Cardiac muscle cell (in vitro differentiated cells and primary cell): ENCODE data around the gene RNF151. TPM values are rescaled to one million over a fixed set of nuclear protein-coding genes. Genes with fewer than 3 reads are reported as not detected.

Experiments
- DNase-seq, 2 donors: peaks; one replicate each; pipeline versions ENCODE4 v3.0.0 to v3.0.0-alpha.2; 2010 to 2017; ENCODE audit warnings: low read depth in 1 of 2, low spot score in 1 of 2
- H3K27ac ChIP-seq: fragments of 200-600 bp; sonication (generic); 2 replicates; pipeline ENCODE4 v1.5.1; 2016
- H3K27me3 ChIP-seq: fragments of 200-600 bp; sonication (generic); 2 replicates; pipeline ENCODE4 v1.6.0; 2016; ENCODE audit warnings: control low read depth
- H3K36me3 ChIP-seq: fragments of 200-600 bp; sonication (generic); 2 replicates; pipeline ENCODE4 v1.5.1; 2016; ENCODE audit warnings: control low read depth
- H3K4me1 ChIP-seq: fragments of 200-600 bp; sonication (generic); 2 replicates; pipeline ENCODE4 v1.8.1; 2017; ENCODE audit warnings: low read depth, mild to moderate bottlenecking, mixed run types
- H3K4me3 ChIP-seq: fragments of 200-600 bp; sonication (generic); 2 replicates; pipeline ENCODE4 v1.5.1; 2016; ENCODE audit warnings: mild to moderate bottlenecking
- H3K9me3 ChIP-seq: fragments of 200-600 bp; sonication (generic); 2 replicates; pipeline ENCODE4 v1.5.1; 2017; ENCODE audit warnings: low read depth, mild to moderate bottlenecking, control low read depth
- polyA plus RNA-seq: library from polyadenylated mRNA; unstranded; fragments of >200 nt; fragmentation: Nextera tagmentation; extraction: Ambion mirVana; gene quantifications from 2 replicates; pipeline ENCODE4 v1.2.1, GENCODE V29; 2016
- total RNA-seq: library from RNA; depleted of rRNA; stranded (reverse); fragments of >200 nt; gene quantifications from 2 replicates; pipeline ENCODE4 v1.2.3, GENCODE V29; 2016
- TF ChIP-seq, protein P1 (sequence below): IDR thresholded peaks from 2 replicates; pipeline ENCODE4 v1.5.1; 2012; ENCODE audit warnings: low read depth, mild to moderate bottlenecking, low read length

RNF151 gene
- total and polyA plus RNA-seq, 2 experiments from 2014 or later: 0.21 to 0.38 TPM

DNA sequence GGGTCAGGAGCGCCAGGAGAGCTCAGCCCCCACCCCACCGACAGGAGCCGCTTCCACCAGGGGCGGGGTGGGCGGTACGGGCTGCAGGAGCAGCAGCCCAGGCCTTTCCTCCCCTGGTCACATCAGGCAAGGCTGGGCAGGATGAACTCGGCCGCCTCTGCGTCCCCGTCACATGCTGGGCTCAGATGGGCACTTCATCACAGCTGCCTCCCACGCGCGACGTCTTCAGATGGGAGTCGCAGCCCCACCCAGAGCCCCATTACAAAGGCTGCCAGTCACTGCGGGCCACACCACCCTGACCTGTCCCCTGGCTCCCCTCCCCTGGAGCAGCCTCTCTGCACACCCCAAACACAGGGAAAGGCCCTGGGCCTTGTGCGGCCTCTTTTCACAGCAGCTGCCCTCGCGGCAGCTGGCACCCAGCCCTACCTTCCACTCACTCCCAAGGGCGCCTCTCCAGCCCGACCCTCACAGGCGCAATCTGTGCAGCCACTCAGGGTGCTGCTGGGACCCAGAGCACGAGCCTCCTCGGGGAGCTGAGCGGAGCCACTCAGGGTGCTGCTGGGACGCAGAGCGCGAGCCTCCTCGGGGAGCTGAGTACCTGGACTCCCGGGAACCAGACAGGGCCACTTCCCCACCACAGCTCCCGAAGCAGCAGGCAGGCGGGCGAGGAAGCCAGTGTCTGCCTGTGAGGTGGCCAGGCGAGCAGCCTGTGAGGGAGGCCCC is 38.3 kb downstream of the RNF151 start:
- peaks cover 18% of the 10 kb centered on the region for H3K4me1 ChIP-seq
- TF ChIP-seq, protein P1, sequence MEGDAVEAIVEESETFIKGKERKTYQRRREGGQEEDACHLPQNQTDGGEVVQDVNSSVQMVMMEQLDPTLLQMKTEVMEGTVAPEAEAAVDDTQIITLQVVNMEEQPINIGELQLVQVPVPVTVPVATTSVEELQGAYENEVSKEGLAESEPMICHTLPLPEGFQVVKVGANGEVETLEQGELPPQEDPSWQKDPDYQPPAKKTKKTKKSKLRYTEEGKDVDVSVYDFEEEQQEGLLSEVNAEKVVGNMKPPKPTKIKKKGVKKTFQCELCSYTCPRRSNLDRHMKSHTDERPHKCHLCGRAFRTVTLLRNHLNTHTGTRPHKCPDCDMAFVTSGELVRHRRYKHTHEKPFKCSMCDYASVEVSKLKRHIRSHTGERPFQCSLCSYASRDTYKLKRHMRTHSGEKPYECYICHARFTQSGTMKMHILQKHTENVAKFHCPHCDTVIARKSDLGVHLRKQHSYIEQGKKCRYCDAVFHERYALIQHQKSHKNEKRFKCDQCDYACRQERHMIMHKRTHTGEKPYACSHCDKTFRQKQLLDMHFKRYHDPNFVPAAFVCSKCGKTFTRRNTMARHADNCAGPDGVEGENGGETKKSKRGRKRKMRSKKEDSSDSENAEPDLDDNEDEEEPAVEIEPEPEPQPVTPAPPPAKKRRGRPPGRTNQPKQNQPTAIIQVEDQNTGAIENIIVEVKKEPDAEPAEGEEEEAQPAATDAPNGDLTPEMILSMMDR: no peak
- no peak for DNase-seq
- H3K36me3 ChIP-seq: peaks cover 23% of the 10 kb centered on the region
- H3K27me3 ChIP-seq: no peaks in the 10 kb centered on the region
- no peaks in the 10 kb centered on the region for H3K9me3 ChIP-seq
- peak overlapping the region; percentile 10 for H3K27ac ChIP-seq
- H3K4me3 ChIP-seq: no peak overlapping the region

DNA sequence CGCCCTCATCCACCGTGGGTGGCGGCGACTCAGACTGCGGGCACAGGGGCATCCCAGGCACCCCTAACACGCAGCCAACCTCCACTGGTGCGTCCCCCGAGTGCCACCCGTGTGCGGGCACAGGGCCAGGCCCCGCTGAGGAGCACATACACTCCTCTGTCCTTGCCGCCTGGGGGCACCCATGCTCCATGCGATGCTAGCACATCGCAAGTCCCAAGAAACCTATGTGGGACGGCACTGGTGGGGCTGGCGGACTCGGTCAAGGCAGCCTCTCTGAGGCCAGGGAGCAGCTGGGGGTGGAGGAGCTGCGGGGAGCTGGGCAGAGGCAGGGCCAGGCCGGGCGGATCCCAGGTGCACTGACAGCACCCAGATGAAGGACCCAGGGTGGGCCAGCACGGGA is 39.0 kb downstream of the RNF151 start:
- Histone ChIP-seq H3K4me3 (no peak overlapping the region), H3K36me3 (peaks cover 19% of the 10 kb centered on the region), H3K27ac (no peak overlapping the region), H3K4me1 (peaks cover 23% of the 10 kb centered on the region), H3K9me3 (no peaks in the 10 kb centered on the region), H3K27me3 (no peaks in the 10 kb centered on the region)
- TF ChIP-seq, protein P1: no peak
- no peak for DNase-seq

DNA sequence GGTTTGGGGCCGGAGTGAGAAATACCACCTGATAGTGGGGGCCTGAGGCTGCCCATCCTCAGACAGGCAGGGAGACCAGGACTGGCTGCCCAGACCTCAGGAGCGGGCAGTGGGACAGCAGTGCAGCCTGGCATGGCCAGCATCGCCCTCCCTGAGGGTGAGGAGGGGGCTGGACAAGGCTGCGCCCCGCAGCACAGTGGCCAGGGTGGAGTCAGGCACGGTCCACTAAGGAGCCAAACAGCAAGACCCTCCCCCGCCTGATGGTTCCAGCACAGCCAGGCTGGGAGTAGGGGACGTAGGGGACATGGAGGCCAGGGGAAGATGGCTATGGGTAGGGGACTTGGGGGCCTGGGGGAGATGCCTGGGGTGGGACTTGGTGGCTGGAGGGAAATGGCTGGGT is 39.7 kb downstream of the RNF151 start:
- H3K27ac ChIP-seq: no peak overlapping the region
- H3K36me3 ChIP-seq: peaks cover 12% of the 10 kb centered on the region
- H3K9me3 ChIP-seq: no peaks in the 10 kb centered on the region
- no peak for DNase-seq
- H3K4me1 ChIP-seq: peaks cover 23% of the 10 kb centered on the region
- no peak overlapping the region for H3K4me3 ChIP-seq
- TF ChIP-seq, protein P1: no peak
- H3K27me3 ChIP-seq: no peaks in the 10 kb centered on the region

DNA sequence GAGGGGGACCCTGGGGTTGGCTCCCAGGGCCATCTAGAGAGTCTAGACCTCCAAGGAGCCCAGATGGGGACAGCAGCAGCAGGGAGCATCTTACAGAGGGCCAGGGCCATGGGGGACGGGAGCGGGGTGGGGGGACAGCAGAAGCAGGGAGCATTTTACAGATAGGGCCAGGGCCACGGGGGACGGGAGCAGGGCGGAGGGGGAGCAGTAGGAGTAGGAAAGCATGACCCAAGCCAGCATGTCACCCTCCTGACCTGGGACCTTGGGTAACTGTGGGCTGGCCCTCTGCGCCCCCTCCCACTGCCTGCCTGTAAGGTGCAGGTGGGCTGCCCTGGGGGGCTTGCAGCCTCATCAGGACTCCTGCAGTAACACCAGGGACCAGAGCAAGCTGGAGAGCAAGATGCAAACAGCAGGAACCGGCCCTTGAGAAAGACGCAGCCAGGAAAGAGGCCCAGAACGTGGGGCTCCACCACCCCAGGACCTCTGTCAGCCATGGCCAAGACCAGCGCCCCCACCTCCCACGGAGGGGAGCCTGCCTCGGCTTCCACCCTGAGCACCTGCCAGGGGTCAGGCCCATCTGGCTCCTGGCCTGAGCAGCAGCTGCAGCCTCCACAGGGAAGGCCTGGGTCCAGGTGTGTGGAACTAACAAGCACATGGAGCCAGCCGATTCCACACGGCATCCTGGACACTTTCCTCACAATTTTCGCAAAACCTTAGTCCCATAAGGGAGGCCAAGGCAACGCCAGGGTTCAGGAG is 40.6 kb downstream of the RNF151 start:
- no peak for DNase-seq
- peaks cover 23% of the 10 kb centered on the region for H3K4me1 ChIP-seq
- no peak overlapping the region for H3K4me3 ChIP-seq
- TF ChIP-seq, protein P1: no peak
- H3K9me3 ChIP-seq: no peaks in the 10 kb centered on the region
- no peak overlapping the region for H3K27ac ChIP-seq
- peaks cover 3% of the 10 kb centered on the region for H3K36me3 ChIP-seq
- no peaks in the 10 kb centered on the region for H3K27me3 ChIP-seq

DNA sequence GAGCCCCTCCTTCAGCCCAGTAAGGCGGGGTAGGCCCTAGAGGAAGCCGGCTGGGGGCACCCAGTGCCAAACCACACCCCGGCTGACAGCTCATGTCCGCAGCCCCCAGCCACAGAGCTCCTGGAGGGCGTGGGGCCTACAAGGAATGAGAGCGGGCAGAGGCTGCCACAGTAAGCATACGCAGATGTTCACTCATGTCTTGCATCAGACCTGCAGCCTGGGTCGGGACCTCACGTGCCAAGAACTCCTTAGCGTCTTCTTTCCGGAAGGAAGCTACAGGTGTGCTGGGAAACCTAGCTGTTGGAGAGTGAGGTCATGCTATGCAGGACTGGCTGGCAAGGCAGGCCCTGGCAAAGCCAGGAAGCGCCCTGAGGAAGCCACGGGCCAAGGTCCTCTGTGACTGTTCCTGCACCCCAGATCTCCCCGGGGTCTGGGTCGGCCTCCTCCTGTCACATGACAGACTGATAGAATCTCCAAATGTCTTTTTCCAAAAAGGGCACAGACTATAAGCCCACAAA is 41.4 kb downstream of the RNF151 start:
- TF ChIP-seq, protein P1: no peak
- H3K27ac ChIP-seq: no peak overlapping the region
- H3K36me3 ChIP-seq: peaks cover 3% of the 10 kb centered on the region
- H3K4me3 ChIP-seq: peak overlapping the region; percentile 92
- peak in 1 of 2 donors; percentile 72 for DNase-seq
- peaks cover 23% of the 10 kb centered on the region for H3K4me1 ChIP-seq
- H3K27me3 ChIP-seq: no peaks in the 10 kb centered on the region
- no peaks in the 10 kb centered on the region for H3K9me3 ChIP-seq
